HepG2 (cell line): ENCODE results near the gene VCAM1. TPM values are rescaled to one million over a fixed set of nuclear protein-coding genes. Genes with fewer than 3 reads are reported as not detected.

Source experiments
- AGO1 ChIP-seq: fragments of 200-400 bp; formaldehyde crosslinking; IDR thresholded peaks from 2 replicates; pipeline ENCODE4 v1.6.1; 2017; ENCODE audit warnings: mild to moderate bottlenecking, low read depth, low read length, moderate library complexity; ENCODE audit not compliant: poor library complexity, severe bottlenecking
- AGO2 ChIP-seq: fragments of 200-400 bp; formaldehyde crosslinking; optimal IDR thresholded peaks from 2 replicates; pipeline ENCODE3; 2017; ENCODE audit warnings: mild to moderate bottlenecking, low read depth, low read length, moderate library complexity
- FOXM1 ChIP-seq: sonication (generic); formaldehyde crosslinking; IDR thresholded peaks from 2 replicates; pipeline ENCODE4 v1.5.0; 2020; ENCODE audit warnings: missing genetic modification reagents
- NFIB ChIP-seq: sonication (generic); formaldehyde crosslinking; IDR thresholded peaks from 2 replicates; pipeline ENCODE4 v1.9.0; 2021; ENCODE audit warnings: missing genetic modification reagents, mild to moderate bottlenecking, borderline replicate concordance
- TBX2 ChIP-seq: sonication (generic); formaldehyde crosslinking; IDR thresholded peaks from 2 replicates; pipeline ENCODE4 v1.5.0; 2020; ENCODE audit warnings: missing genetic modification reagents, mild to moderate bottlenecking, borderline replicate concordance
- ZNF382 ChIP-seq: sonication (generic); formaldehyde crosslinking; IDR thresholded peaks from 2 replicates; pipeline ENCODE4 v1.5.0; 2020; ENCODE audit warnings: missing genetic modification reagents, mild to moderate bottlenecking, borderline replicate concordance
- ZNF512 ChIP-seq: sonication (generic); formaldehyde crosslinking; IDR thresholded peaks from 2 replicates; pipeline ENCODE4 v1.4.0; 2020; ENCODE audit warnings: mild to moderate bottlenecking, missing genetic modification reagents
- ZNF564 ChIP-seq: sonication (generic); formaldehyde crosslinking; IDR thresholded peaks from 2 replicates; pipeline ENCODE4 v1.8.1; 2023; ENCODE audit warnings: mild to moderate bottlenecking, missing genetic modification reagents
- ZNF639 ChIP-seq: conservative IDR thresholded peaks from 2 replicates; pipeline ENCODE4 v1.6.1; 2018; ENCODE audit warnings: missing genetic modification reagents
- ZNF720 ChIP-seq: sonication (generic); formaldehyde crosslinking; IDR thresholded peaks from 2 replicates; pipeline ENCODE4 v1.4.0; 2020; ENCODE audit warnings: missing genetic modification reagents
- ZNF737 ChIP-seq: sonication (generic); formaldehyde crosslinking; IDR thresholded peaks from 2 replicates; pipeline ENCODE4 v1.5.0; 2020; ENCODE audit warnings: missing genetic modification reagents, mild to moderate bottlenecking, borderline replicate concordance
- polyA plus RNA-seq, 8 experiments: library from polyadenylated mRNA; depleted of rRNA in 3 of 8; stranded (reverse) in 7 of 8; unstranded in 1 of 8; fragments of >200 nt; fragmentation: Illumina TruSeq in 4 of 8; extraction: Trizol in 4 of 8; gene quantifications; 2 replicates each; pipeline versions ENCODE4 v1.2.1 to v1.2.3, GENCODE V29; 2011 to 2016; ENCODE audit warnings: low read depth in 4 of 8, missing spikeins in 1 of 8, mixed read lengths in 1 of 8; ENCODE audit not compliant: insufficient read depth in 1 of 8
- total RNA-seq, 5 experiments: library from RNA; depleted of rRNA; stranded (reverse); fragments of >200 nt; fragmentation: Illumina TruSeq; extraction: Trizol; gene quantifications; 2 replicates each; pipeline ENCODE4 v1.2.3, GENCODE V29; 2016; ENCODE audit warnings: low read depth in 1 of 5
- TF ChIP-seq, protein P1 (sequence below): sonication (generic); formaldehyde crosslinking; IDR thresholded peaks from 2 replicates; pipeline ENCODE4 v1.4.0; 2020; ENCODE audit warnings: missing genetic modification reagents

The VCAM1 gene
- total and polyA plus RNA-seq, 2 of the 13 experiments (the other 11 are each of a cell fraction or from before 2014, with no cell fraction given), result not detected

GRCh38 chr1:100734676-100735075 lies 15.1 kb downstream of the VCAM1 start (continued):
- TF ChIP-seq ZNF382 (CRISPR knock-in tag) (no peak), ZNF564 (CRISPR knock-in tag) (no peak), ZNF720 (CRISPR knock-in tag) (no peak), TBX2 (CRISPR knock-in tag) (no peak), ZNF639 (CRISPR knock-in tag) (no peak), ZNF512 (CRISPR knock-in tag) (no peak), AGO1 (no peak), NFIB (CRISPR knock-in tag) (no peak), ZNF737 (no peak), FOXM1 (no peak), AGO2 (no peak)
- TF ChIP-seq, protein P1, sequence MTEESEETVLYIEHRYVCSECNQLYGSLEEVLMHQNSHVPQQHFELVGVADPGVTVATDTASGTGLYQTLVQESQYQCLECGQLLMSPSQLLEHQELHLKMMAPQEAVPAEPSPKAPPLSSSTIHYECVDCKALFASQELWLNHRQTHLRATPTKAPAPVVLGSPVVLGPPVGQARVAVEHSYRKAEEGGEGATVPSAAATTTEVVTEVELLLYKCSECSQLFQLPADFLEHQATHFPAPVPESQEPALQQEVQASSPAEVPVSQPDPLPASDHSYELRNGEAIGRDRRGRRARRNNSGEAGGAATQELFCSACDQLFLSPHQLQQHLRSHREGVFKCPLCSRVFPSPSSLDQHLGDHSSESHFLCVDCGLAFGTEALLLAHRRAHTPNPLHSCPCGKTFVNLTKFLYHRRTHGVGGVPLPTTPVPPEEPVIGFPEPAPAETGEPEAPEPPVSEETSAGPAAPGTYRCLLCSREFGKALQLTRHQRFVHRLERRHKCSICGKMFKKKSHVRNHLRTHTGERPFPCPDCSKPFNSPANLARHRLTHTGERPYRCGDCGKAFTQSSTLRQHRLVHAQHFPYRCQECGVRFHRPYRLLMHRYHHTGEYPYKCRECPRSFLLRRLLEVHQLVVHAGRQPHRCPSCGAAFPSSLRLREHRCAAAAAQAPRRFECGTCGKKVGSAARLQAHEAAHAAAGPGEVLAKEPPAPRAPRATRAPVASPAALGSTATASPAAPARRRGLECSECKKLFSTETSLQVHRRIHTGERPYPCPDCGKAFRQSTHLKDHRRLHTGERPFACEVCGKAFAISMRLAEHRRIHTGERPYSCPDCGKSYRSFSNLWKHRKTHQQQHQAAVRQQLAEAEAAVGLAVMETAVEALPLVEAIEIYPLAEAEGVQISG (CRISPR knock-in tag), result no peak
